Liver (tissue), 3 donors: ENCODE results near the gene TLL2.

Experiments used
- CTCF ChIP-seq: fragments of 150-350 bp; IDR thresholded peaks from 2 replicates; pipeline ENCODE4 v1.5.1; 2017; ENCODE audit warnings: improper control_type of control experiment, low read depth, low read length; ENCODE audit not compliant: missing input control
- RAD21 ChIP-seq, 2 donors: IDR thresholded peaks; 2 replicates each; pipeline ENCODE4 v1.6.1; 2016; ENCODE audit warnings: antibody characterized with exemption in 2 of 2, mild to moderate bottlenecking in 2 of 2
- TF ChIP-seq, protein P1 (sequence below): IDR thresholded peaks from 2 replicates; pipeline ENCODE4 v1.6.1; 2016; ENCODE audit warnings: antibody characterized with exemption, mild to moderate bottlenecking
- donor health status: healthy.
- donor health status: healthy.

GRCh38 chr10:96463562-96463961, 50.2 kb downstream of the TLL2 start:
- no peak for TF ChIP-seq CTCF
- no peak for TF ChIP-seq RAD21 (IDR thresholded peaks at IDR 0.05)
- TF ChIP-seq, protein P1, sequence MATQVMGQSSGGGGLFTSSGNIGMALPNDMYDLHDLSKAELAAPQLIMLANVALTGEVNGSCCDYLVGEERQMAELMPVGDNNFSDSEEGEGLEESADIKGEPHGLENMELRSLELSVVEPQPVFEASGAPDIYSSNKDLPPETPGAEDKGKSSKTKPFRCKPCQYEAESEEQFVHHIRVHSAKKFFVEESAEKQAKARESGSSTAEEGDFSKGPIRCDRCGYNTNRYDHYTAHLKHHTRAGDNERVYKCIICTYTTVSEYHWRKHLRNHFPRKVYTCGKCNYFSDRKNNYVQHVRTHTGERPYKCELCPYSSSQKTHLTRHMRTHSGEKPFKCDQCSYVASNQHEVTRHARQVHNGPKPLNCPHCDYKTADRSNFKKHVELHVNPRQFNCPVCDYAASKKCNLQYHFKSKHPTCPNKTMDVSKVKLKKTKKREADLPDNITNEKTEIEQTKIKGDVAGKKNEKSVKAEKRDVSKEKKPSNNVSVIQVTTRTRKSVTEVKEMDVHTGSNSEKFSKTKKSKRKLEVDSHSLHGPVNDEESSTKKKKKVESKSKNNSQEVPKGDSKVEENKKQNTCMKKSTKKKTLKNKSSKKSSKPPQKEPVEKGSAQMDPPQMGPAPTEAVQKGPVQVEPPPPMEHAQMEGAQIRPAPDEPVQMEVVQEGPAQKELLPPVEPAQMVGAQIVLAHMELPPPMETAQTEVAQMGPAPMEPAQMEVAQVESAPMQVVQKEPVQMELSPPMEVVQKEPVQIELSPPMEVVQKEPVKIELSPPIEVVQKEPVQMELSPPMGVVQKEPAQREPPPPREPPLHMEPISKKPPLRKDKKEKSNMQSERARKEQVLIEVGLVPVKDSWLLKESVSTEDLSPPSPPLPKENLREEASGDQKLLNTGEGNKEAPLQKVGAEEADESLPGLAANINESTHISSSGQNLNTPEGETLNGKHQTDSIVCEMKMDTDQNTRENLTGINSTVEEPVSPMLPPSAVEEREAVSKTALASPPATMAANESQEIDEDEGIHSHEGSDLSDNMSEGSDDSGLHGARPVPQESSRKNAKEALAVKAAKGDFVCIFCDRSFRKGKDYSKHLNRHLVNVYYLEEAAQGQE: no peak
